Hepatocyte (in vitro differentiated cells): ENCODE measurements around the gene XPA. TPM values are rescaled to one million over a fixed set of nuclear protein-coding genes. Genes with fewer than 3 reads are reported as not detected.

ENCODE experiments used
- DNase-seq: peaks from one replicate; pipeline ENCODE4 v3.0.0-alpha.2; 2016; ENCODE audit warnings: low spot score
- H2AFZ ChIP-seq: fragments of 200-600 bp; sonication (generic); 2 replicates; pipeline ENCODE4 v1.6.0; 2016; ENCODE audit warnings: antibody characterized with exemption, mild to moderate bottlenecking
- H3K27ac ChIP-seq: fragments of 200-600 bp; sonication (generic); 2 replicates; pipeline ENCODE4 v1.5.1; 2016; ENCODE audit warnings: mild to moderate bottlenecking
- H3K27me3 ChIP-seq: fragments of 200-600 bp; sonication (generic); 2 replicates; pipeline ENCODE4 v1.6.1; 2016
- H3K36me3 ChIP-seq: fragments of 200-600 bp; sonication (generic); replicated peaks from 2 replicates; pipeline ENCODE4 v1.5.1; 2016; ENCODE audit warnings: low read depth; ENCODE audit not compliant: insufficient read depth
- H3K4me1 ChIP-seq: fragments of 200-600 bp; sonication (generic); 2 replicates; pipeline ENCODE4 v1.5.1; 2016; ENCODE audit warnings: mild to moderate bottlenecking, moderate library complexity; ENCODE audit not compliant: insufficient read depth
- H3K4me2 ChIP-seq: fragments of 200-600 bp; sonication (generic); 2 replicates; pipeline ENCODE4 v1.6.0; 2016
- H3K4me3 ChIP-seq: fragments of 200-600 bp; sonication (generic); 2 replicates; pipeline ENCODE4 v1.5.1; 2016; ENCODE audit warnings: mild to moderate bottlenecking
- H3K79me2 ChIP-seq: fragments of 200-600 bp; sonication (generic); 2 replicates; pipeline ENCODE4 v1.6.0; 2017; ENCODE audit warnings: mild to moderate bottlenecking
- H3K9me2 ChIP-seq: fragments of 200-600 bp; sonication (generic); replicated peaks from 2 replicates; pipeline ENCODE4 v1.6.0; 2017; ENCODE audit warnings: mild to moderate bottlenecking; ENCODE audit not compliant: insufficient read depth
- H3K9me3 ChIP-seq: fragments of 200-600 bp; sonication (generic); 2 replicates; pipeline ENCODE4 v1.5.1; 2016; ENCODE audit warnings: low read depth, mild to moderate bottlenecking
- H4K20me1 ChIP-seq: fragments of 200-600 bp; sonication (generic); 2 replicates; pipeline ENCODE4 v1.6.0; 2016; ENCODE audit warnings: mild to moderate bottlenecking; ENCODE audit not compliant: insufficient read depth, poor library complexity, severe bottlenecking
- CTCF ChIP-seq: fragments of 200-600 bp; sonication (generic); IDR thresholded peaks from 2 replicates; pipeline ENCODE4 v1.5.1; 2016; ENCODE audit warnings: antibody characterized with exemption, mild to moderate bottlenecking; ENCODE audit not compliant: poor library complexity
- EZH2 ChIP-seq: fragments of 200-600 bp; sonication (generic); IDR thresholded peaks from 2 replicates; pipeline ENCODE4 v1.6.1; 2016; ENCODE audit warnings: antibody characterized with exemption, mild to moderate bottlenecking, borderline replicate concordance
- EZH2phosphoT487 ChIP-seq: fragments of 200-600 bp; sonication (generic); IDR thresholded peaks from one replicate; pipeline ENCODE4 v1.6.1; 2018; ENCODE audit warnings: antibody characterized with exemption, mild to moderate bottlenecking, low read depth, moderate library complexity; ENCODE audit not compliant: unreplicated experiment, severe bottlenecking
- WGBS: methylation state at CpG from one replicate; pipeline ENCODE4 v1.1.6; 2016; ENCODE audit warnings: low lambda C conversion rate; ENCODE audit errors: missing lambda C conversion rate; 5-methylcytosine and 5-hydroxymethylcytosine counted together
- polyA plus RNA-seq: library from polyadenylated mRNA; unstranded; fragments of >200 nt; fragmentation: Nextera tagmentation; extraction: Ambion mirVana; gene quantifications from 2 replicates; pipeline ENCODE4 v1.2.1, GENCODE V29; 2016
- total RNA-seq: library from RNA; depleted of rRNA; stranded (reverse); fragments of >200 nt; gene quantifications from 2 replicates; pipeline ENCODE4 v1.2.3, GENCODE V29; 2014

XPA gene
- total and polyA plus RNA-seq, 2 experiments from 2014 or later: 12.6 to 18.5 TPM

- peaks cover 87% of the 10 kb centered on the region for H3K79me2 ChIP-seq
- WGBS: 80% methylated on average over 3 of the region's 3 CpGs
- no peak overlapping the region for H3K4me2 ChIP-seq
Measured at GRCh38 chr9:97638666-97639065, 58.5 kb downstream of the XPA start.

GRCh38 chr9:97636903-97637302, 60.2 kb downstream of the XPA start:
- 75% methylated on average over 3 of the region's 3 CpGs for WGBS
- no peak overlapping the region for H3K27ac ChIP-seq

More at GRCh38 chr9:97638666-97639065, 58.5 kb downstream of the XPA start:
- H3K4me3 ChIP-seq: no peak overlapping the region
- H4K20me1 ChIP-seq: peaks cover 37% of the 10 kb centered on the region
- peaks cover 4% of the 10 kb centered on the region for H3K36me3 ChIP-seq
- H3K9me2 ChIP-seq: no peaks in the 10 kb centered on the region
- DNase-seq: no peak
- H2AFZ ChIP-seq: no peak overlapping the region
- no peaks in the 10 kb centered on the region for H3K9me3 ChIP-seq
- no peak overlapping the region for H3K27ac ChIP-seq
- TF ChIP-seq CTCF (no peak), EZH2phosphoT487 (no peak), EZH2 (no peak)
- H3K4me1 ChIP-seq: peaks cover 13% of the 10 kb centered on the region
- no peaks in the 10 kb centered on the region for H3K27me3 ChIP-seq

GRCh38 chr9:97635026-97635425, 62.1 kb downstream of the XPA start:
- DNase-seq: no peak
- WGBS: 82% methylated on average over 7 of the region's 7 CpGs
- no peaks in the 10 kb centered on the region for H3K9me2 ChIP-seq
- peak overlapping the region; percentile 98 for H3K27ac ChIP-seq
- no peaks in the 10 kb centered on the region for H3K27me3 ChIP-seq
- peaks cover 30% of the 10 kb centered on the region for H4K20me1 ChIP-seq
- peaks cover 22% of the 10 kb centered on the region for H3K4me1 ChIP-seq
- H3K36me3 ChIP-seq: no peaks in the 10 kb centered on the region
- H2AFZ ChIP-seq: no peak overlapping the region
- H3K79me2 ChIP-seq: peaks cover 81% of the 10 kb centered on the region
- H3K4me2 ChIP-seq: peak overlapping the region; percentile 89
- no peak for TF ChIP-seq EZH2phosphoT487
- peak overlapping the region; percentile 66 for H3K4me3 ChIP-seq
- no peaks in the 10 kb centered on the region for H3K9me3 ChIP-seq

More at GRCh38 chr9:97636903-97637302, 60.2 kb downstream of the XPA start:
- no peaks in the 10 kb centered on the region for H3K9me3 ChIP-seq
- H3K27me3 ChIP-seq: no peaks in the 10 kb centered on the region
- H3K4me1 ChIP-seq: peaks cover 16% of the 10 kb centered on the region
- no peak overlapping the region for H2AFZ ChIP-seq
- H3K79me2 ChIP-seq: peaks cover 78% of the 10 kb centered on the region
- H3K4me2 ChIP-seq: no peak overlapping the region
- no peak for DNase-seq
- no peaks in the 10 kb centered on the region for H3K9me2 ChIP-seq
- no peaks in the 10 kb centered on the region for H3K36me3 ChIP-seq
- H3K4me3 ChIP-seq: no peak overlapping the region
- H4K20me1 ChIP-seq: peaks cover 37% of the 10 kb centered on the region
- TF ChIP-seq EZH2: no peak
- TF ChIP-seq CTCF: no peak
- no peak for TF ChIP-seq EZH2phosphoT487

- TF ChIP-seq EZH2phosphoT487: no peak
- no peak for TF ChIP-seq CTCF
- TF ChIP-seq EZH2: no peak
- H2AFZ ChIP-seq: peak overlapping the region; percentile 54
- no peaks in the 10 kb centered on the region for H3K27me3 ChIP-seq
- H3K4me3 ChIP-seq: peak overlapping the region; percentile 66
- H3K4me2 ChIP-seq: peak overlapping the region; percentile 89
- H3K36me3 ChIP-seq: no peaks in the 10 kb centered on the region
- peaks cover 24% of the 10 kb centered on the region for H4K20me1 ChIP-seq
- H3K9me3 ChIP-seq: no peaks in the 10 kb centered on the region
- 2% methylated on average over 37 of the region's 43 CpGs for WGBS
- H3K4me1 ChIP-seq: peaks cover 22% of the 10 kb centered on the region
- DNase-seq: no peak
- H3K79me2 ChIP-seq: peaks cover 81% of the 10 kb centered on the region
- peak overlapping the region; percentile 98 for H3K27ac ChIP-seq
- H3K9me2 ChIP-seq: no peaks in the 10 kb centered on the region
Measured at GRCh38 chr9:97633859-97634490, 63.2 kb downstream of the XPA start.
